Muscle of leg (tissue), 11 donors: ENCODE data around the gene ADAMTS4. TPM values are rescaled to one million over a fixed set of nuclear protein-coding genes. Genes with fewer than 3 reads are reported as not detected.
A peak's percentile ranks its signal among the peaks of the same experiment; 100 is the strongest.

ENCODE experiments used
- DNase-seq: peaks from one replicate; pipeline ENCODE4 v3.0.0; 2013
- H3K27ac ChIP-seq: one replicate; pipeline ENCODE4 v1.5.1; 2013; ENCODE audit warnings: mild to moderate bottlenecking, low read length, control low read depth
- H3K27me3 ChIP-seq: one replicate; pipeline ENCODE4 v1.6.1; 2013; ENCODE audit warnings: low read length; ENCODE audit not compliant: control insufficient read depth, insufficient read depth
- H3K36me3 ChIP-seq: one replicate; pipeline ENCODE4 v1.6.1; 2013; ENCODE audit warnings: low read length; ENCODE audit not compliant: control insufficient read depth, insufficient read depth
- H3K4me1 ChIP-seq: one replicate; pipeline ENCODE4 v1.6.1; 2013; ENCODE audit warnings: low read length; ENCODE audit not compliant: control insufficient read depth, insufficient read depth
- H3K4me3 ChIP-seq: one replicate; pipeline ENCODE4 v1.5.1; 2013; ENCODE audit warnings: low read length, control low read depth
- H3K9me3 ChIP-seq: replicated peaks from 2 replicates; pipeline ENCODE4 v1.6.1; 2013; ENCODE audit warnings: low read depth, low read length; ENCODE audit not compliant: control insufficient read depth
- WGBS: methylation state at CpG from one replicate; pipeline ENCODE4 v1.1.5; 2013; ENCODE audit warnings: missing lambda C conversion rate; ENCODE audit not compliant: insufficient coverage; 5-methylcytosine and 5-hydroxymethylcytosine counted together
- polyA plus RNA-seq, 8 donors: library from polyadenylated mRNA; unstranded; fragments of 120-200 nt; gene quantifications; one replicate each; pipeline versions ENCODE4 v1.2.1 to v1.2.3, GENCODE V29; 2013; ENCODE audit warnings: inconsistent platforms in 1 of 8, low replicate concordance in 1 of 8; ENCODE audit not compliant: insufficient read length in 8 of 8, insufficient read depth in 1 of 8
- total RNA-seq: library from RNA; stranded (reverse); fragments of 120-200 nt; gene quantifications from one replicate; pipeline ENCODE4 v1.2.4, GENCODE V29; 2013

The ADAMTS4 gene
- total and polyA plus RNA-seq, 9 donors, result 7.8 to 14.1 (median 9.6) TPM

GRCh38 chr1:161187311-161187710 is 11.5 kb downstream of the ADAMTS4 start:
- no peak overlapping the region for H3K27ac ChIP-seq
- no CpG with 5 or more reads among the region's 3 CpGs for WGBS
- DNase-seq, result no peak

GRCh38 chr1:161185732-161186311 is 13.0 kb downstream of the ADAMTS4 start:
- Histone ChIP-seq H3K4me3 (no peak overlapping the region), H3K4me1 (peaks cover 26% of the 10 kb centered on the region), H3K27me3 (no peaks in the 10 kb centered on the region), H3K36me3 (peaks cover under 1% of the 10 kb centered on the region), H3K9me3 (no peaks in the 10 kb centered on the region), H3K27ac (peak overlapping the region; percentile 89)
- peak; percentile 70 for DNase-seq
- no CpG with 5 or more reads among the region's 2 CpGs for WGBS

More at GRCh38 chr1:161187311-161187710, 11.5 kb downstream of the ADAMTS4 start:
- H3K36me3 ChIP-seq, result peaks cover 13% of the 10 kb centered on the region
- no peaks in the 10 kb centered on the region for H3K9me3 ChIP-seq
- no peaks in the 10 kb centered on the region for H3K27me3 ChIP-seq
- H3K4me3 ChIP-seq, result no peak overlapping the region
- H3K4me1 ChIP-seq, result peaks cover 28% of the 10 kb centered on the region

GRCh38 chr1:161185282-161185682 is 13.6 kb downstream of the ADAMTS4 start:
- H3K36me3 ChIP-seq, result no peaks in the 10 kb centered on the region
- WGBS, result 4% methylated on average over 3 of the region's 3 CpGs
- H3K4me3 ChIP-seq, result no peak overlapping the region
- no peaks in the 10 kb centered on the region for H3K9me3 ChIP-seq
- peaks cover 26% of the 10 kb centered on the region for H3K4me1 ChIP-seq
- H3K27ac ChIP-seq, result peak overlapping the region; percentile 89
- peak; percentile 95 for DNase-seq
- no peaks in the 10 kb centered on the region for H3K27me3 ChIP-seq

GRCh38 chr1:161182214-161182613 is 16.6 kb downstream of the ADAMTS4 start:
- WGBS, result 100% methylated on average over 1 of the region's 1 CpG
- Histone ChIP-seq H3K4me1 (peaks cover 26% of the 10 kb centered on the region), H3K4me3 (no peak overlapping the region), H3K27me3 (no peaks in the 10 kb centered on the region), H3K9me3 (no peaks in the 10 kb centered on the region), H3K27ac (no peak overlapping the region), H3K36me3 (no peaks in the 10 kb centered on the region)
- DNase-seq, result no peak

GRCh38 chr1:161180639-161181038 is 18.2 kb downstream of the ADAMTS4 start:
- Histone ChIP-seq H3K4me1 (peaks cover 23% of the 10 kb centered on the region), H3K4me3 (no peak overlapping the region), H3K9me3 (no peaks in the 10 kb centered on the region), H3K36me3 (peaks cover 6% of the 10 kb centered on the region), H3K27me3 (no peaks in the 10 kb centered on the region), H3K27ac (no peak overlapping the region)
- 58% methylated on average over 1 of the region's 1 CpG for WGBS
- DNase-seq, result no peak

GRCh38 chr1:161179698-161180097 is 19.2 kb downstream of the ADAMTS4 start:
- peaks cover 16% of the 10 kb centered on the region for H3K4me1 ChIP-seq
- 94% methylated on average over 2 of the region's 3 CpGs for WGBS
- DNase-seq, result no peak
- peaks cover 15% of the 10 kb centered on the region for H3K36me3 ChIP-seq
- H3K27ac ChIP-seq, result no peak overlapping the region
- H3K4me3 ChIP-seq, result no peak overlapping the region
- H3K9me3 ChIP-seq, result no peaks in the 10 kb centered on the region
- H3K27me3 ChIP-seq, result no peaks in the 10 kb centered on the region

- Histone ChIP-seq H3K27me3 (no peaks in the 10 kb centered on the region), H3K4me1 (peaks cover 22% of the 10 kb centered on the region), H3K36me3 (peaks cover 29% of the 10 kb centered on the region), H3K27ac (peak overlapping the region; percentile 86), H3K9me3 (no peaks in the 10 kb centered on the region), H3K4me3 (peak overlapping the region; percentile 96)
- no peak for DNase-seq
- WGBS, result no CpG with 5 or more reads among the region's 9 CpGs
Measured at GRCh38 chr1:161177936-161178244, 21.0 kb downstream of the ADAMTS4 start.

GRCh38 chr1:161177112-161177935 is 21.5 kb downstream of the ADAMTS4 start, which contains the start of gene B4GALT3:
Gene B4GALT3, minus strand, starts transcription at chr1:161177507. Its CDS starts 1,447 bp downstream, at chr1:161176060.
- DNase-seq, result peak; percentile 91
- Histone ChIP-seq H3K4me1 (peaks cover 25% of the 10 kb centered on the region), H3K4me3 (peak within 1 kb of the TSS; percentile 96), H3K9me3 (no peaks in the 10 kb centered on the region), H3K27me3 (no peaks in the 10 kb centered on the region), H3K27ac (peak within 1 kb of the TSS; percentile 86), H3K36me3 (peaks cover 34% of the 10 kb centered on the region)
- WGBS, result 0% methylated on average over 41 of the region's 50 CpGs

GRCh38 chr1:161176468-161177111 is 22.3 kb downstream of the ADAMTS4 start:
- Histone ChIP-seq H3K27ac (peak overlapping the region; percentile 85), H3K9me3 (no peaks in the 10 kb centered on the region), H3K4me3 (peak overlapping the region; percentile 96), H3K36me3 (peaks cover 41% of the 10 kb centered on the region), H3K27me3 (no peaks in the 10 kb centered on the region), H3K4me1 (peaks cover 25% of the 10 kb centered on the region)
- WGBS, result 35% methylated on average over 5 of the region's 17 CpGs
- DNase-seq, result no peak

GRCh38 chr1:161175771-161176453 is 22.9 kb downstream of the ADAMTS4 start:
- peak overlapping the region; percentile 96 for H3K4me3 ChIP-seq
- H3K27ac ChIP-seq, result no peak overlapping the region

More at GRCh38 chr1:161175771-161176453, 22.9 kb downstream of the ADAMTS4 start:
- Histone ChIP-seq H3K4me1 (peaks cover 25% of the 10 kb centered on the region), H3K27me3 (no peaks in the 10 kb centered on the region), H3K9me3 (no peaks in the 10 kb centered on the region), H3K36me3 (peaks cover 48% of the 10 kb centered on the region)
- WGBS, result 93% methylated on average over 8 of the region's 10 CpGs
- no peak for DNase-seq
